GM21447 (cell line): ENCODE measurements around the gene GAB2.
"Not testable (repeated sequence)": the region's sequence is repeated elsewhere in the genome, so short reads cannot be mapped to it uniquely, and the experiment has no call there.

ENCODE experiments used
- ATAC-seq: cut with Tn5 transposase; IDR thresholded peaks from one replicate; pipeline ENCODE4 v1.9.1; 2021; ENCODE audit not compliant: unreplicated experiment

GAB2 gene

GRCh38 chr11:78417175-78417887, at the start of gene GAB2:
Gene GAB2 (minus strand): TSS chr11:78417820. CDS start chr11:78417720, 100 bp downstream.
- peak; percentile 8 for ATAC-seq

- no peak for ATAC-seq
Measured at GRCh38 chr11:78467370-78467769, 49.8 kb upstream of the GAB2 start.

GRCh38 chr11:78465169-78465942, 47.7 kb upstream of the GAB2 start:
- peak; percentile 99 for ATAC-seq

GRCh38 chr11:78464787-78465168, 47.2 kb upstream of the GAB2 start:
- ATAC-seq = not testable (repeated sequence)

GRCh38 chr11:78460471-78460870, 42.9 kb upstream of the GAB2 start:
- ATAC-seq = no peak

GRCh38 chr11:78459738-78460137, 42.1 kb upstream of the GAB2 start:
- ATAC-seq = no peak

GRCh38 chr11:78457448-78457847, 39.8 kb upstream of the GAB2 start:
- ATAC-seq = no peak

GRCh38 chr11:78453140-78453935, 35.7 kb upstream of the GAB2 start:
- ATAC-seq = peak; percentile 52

GRCh38 chr11:78451371-78452150, 33.9 kb upstream of the GAB2 start:
- no peak for ATAC-seq

- no peak for ATAC-seq
Measured at GRCh38 chr11:78450866-78451265, 33.2 kb upstream of the GAB2 start.

GRCh38 chr11:78449866-78450265, 32.2 kb upstream of the GAB2 start:
- no peak for ATAC-seq

- no peak for ATAC-seq
Measured at GRCh38 chr11:78446210-78446609, 28.6 kb upstream of the GAB2 start.

- ATAC-seq = no peak
Measured at GRCh38 chr11:78444726-78445125, 27.1 kb upstream of the GAB2 start.

- ATAC-seq = no peak
Measured at GRCh38 chr11:78441956-78442355, 24.3 kb upstream of the GAB2 start.

- ATAC-seq = no peak
Measured at GRCh38 chr11:78438298-78438975, 20.8 kb upstream of the GAB2 start.

GRCh38 chr11:78432956-78433355, 15.3 kb upstream of the GAB2 start:
- ATAC-seq = no peak

GRCh38 chr11:78432058-78432515, 14.5 kb upstream of the GAB2 start:
- ATAC-seq = no peak

- ATAC-seq = no peak
Measured at GRCh38 chr11:78429660-78430059, 12.0 kb upstream of the GAB2 start.

GRCh38 chr11:78429209-78429608, 11.6 kb upstream of the GAB2 start:
- no peak for ATAC-seq

GRCh38 chr11:78428773-78429172, 11.2 kb upstream of the GAB2 start:
- ATAC-seq = no peak
